Lung (tissue), 12 donors: ENCODE data around the gene ALOX15. TPM values are rescaled to one million over a fixed set of nuclear protein-coding genes. Genes with fewer than 3 reads are reported as not detected.
"Not testable (repeated sequence)": the region's sequence is repeated elsewhere in the genome, so short reads cannot be mapped to it uniquely, and the experiment has no call there.

Experiments
- ATAC-seq: fragments of 200-7000 bp; cut with Tn5 transposase; one replicate; pipeline ENCODE4 v1.9.1; 2020; ENCODE audit warnings: moderate number of reproducible peaks; ENCODE audit not compliant: insufficient read depth, low FRiP score
- DNase-seq, 3 donors: peaks; one replicate each; pipeline ENCODE4 v3.0.0-alpha.2; 2013 to 2017
- H3K27ac ChIP-seq, 2 donors: one replicate each; pipeline ENCODE4 v1.5.1; 2013; ENCODE audit warnings: mild to moderate bottlenecking in 2 of 2, moderate library complexity in 2 of 2, control low read depth in 1 of 2, inconsistent platforms in 1 of 2, low read depth in 1 of 2, low read length in 1 of 2
- H3K27me3 ChIP-seq, 3 donors: one replicate each; pipeline ENCODE4 v1.5.1; 2013; ENCODE audit warnings: low read length in 2 of 3; ENCODE audit not compliant: control insufficient read depth in 3 of 3, insufficient read depth in 3 of 3
- H3K36me3 ChIP-seq, 4 donors: one replicate each; pipeline ENCODE4 v1.5.1; 2013; ENCODE audit warnings: low read length in 4 of 4, mild to moderate bottlenecking in 1 of 4, moderate library complexity in 1 of 4; ENCODE audit not compliant: control insufficient read depth in 4 of 4, insufficient read depth in 4 of 4
- H3K4me1 ChIP-seq, 5 donors: one replicate each; pipeline ENCODE4 v1.5.1; 2013; ENCODE audit warnings: low read length in 5 of 5, mild to moderate bottlenecking in 2 of 5, moderate library complexity in 1 of 5; ENCODE audit not compliant: control insufficient read depth in 5 of 5, insufficient read depth in 5 of 5
- H3K4me3 ChIP-seq: one replicate; pipeline ENCODE4 v1.5.1; 2013; ENCODE audit warnings: mild to moderate bottlenecking, control low read depth, moderate library complexity
- H3K9ac ChIP-seq, 2 donors: one replicate each; pipeline ENCODE4 v1.5.1; 2013; ENCODE audit warnings: low read length in 2 of 2, control low read depth in 1 of 2; ENCODE audit not compliant: insufficient read depth in 1 of 2
- H3K9me3 ChIP-seq, 4 donors: one replicate each; pipeline ENCODE4 v1.5.1; 2013; ENCODE audit warnings: low read length in 3 of 4, mild to moderate bottlenecking in 1 of 4, moderate library complexity in 1 of 4; ENCODE audit not compliant: control insufficient read depth in 4 of 4, insufficient read depth in 3 of 4
- WGBS, 2 donors: extraction: QIAGEN DNeasy Blood & Tissue Kit; methylation state at CpG; one replicate each; pipeline ENCODE4 v1.1.7; 2013; 5-methylcytosine and 5-hydroxymethylcytosine counted together
- polyA plus RNA-seq, 2 donors: library from polyadenylated mRNA; stranded (reverse); fragments of 200-250 nt; gene quantifications; one replicate each; pipeline ENCODE4 v1.2.1, GENCODE V29; 2013
- total RNA-seq, 2 donors: library from RNA; depleted of rRNA in 1 of 2; stranded (reverse); fragments of >200 nt in 1 of 2; gene quantifications; one replicate each; pipeline ENCODE4 v1.2.1, GENCODE V29; 2014 to 2021
- TF ChIP-seq, protein P1 (sequence below): IDR thresholded peaks from 2 replicates; pipeline ENCODE4 v1.5.1; 2012; ENCODE audit warnings: mild to moderate bottlenecking; ENCODE audit errors: control extremely low read depth, extremely low read depth
- donor health status: control.
- donor health status: control.
- donor health status: Bipolar disorder and iron deficiency.
- donor health status: healthy.
- donor health status: DM: yes; HTN: yes; CAD: no.

Gene ALOX15
- total and polyA plus RNA-seq, 4 donors = 3.3 to 14.0 (median 5.6) TPM

- peak overlapping the region in 1 of 2 donors; percentile 66 for H3K9ac ChIP-seq
- peaks cover 0 to 48% (median 34%) of the 10 kb centered on the region in 5 donors for H3K4me1 ChIP-seq
- H3K4me3 ChIP-seq = no peak overlapping the region
Observed at GRCh38 chr17:4607773-4608187, 33.7 kb downstream of the ALOX15 start.

GRCh38 chr17:4607261-4607741 is 34.2 kb downstream of the ALOX15 start:
- peak in 2 of 3 donors; percentile 72 to 86 for DNase-seq
- no peak overlapping the region for H3K4me3 ChIP-seq

More at GRCh38 chr17:4607773-4608187, 33.7 kb downstream of the ALOX15 start:
- H3K36me3 ChIP-seq = no peaks in the 10 kb centered on the region
- H3K27ac ChIP-seq = no peak overlapping the region
- no peaks in the 10 kb centered on the region for H3K9me3 ChIP-seq
- TF ChIP-seq, protein P1, sequence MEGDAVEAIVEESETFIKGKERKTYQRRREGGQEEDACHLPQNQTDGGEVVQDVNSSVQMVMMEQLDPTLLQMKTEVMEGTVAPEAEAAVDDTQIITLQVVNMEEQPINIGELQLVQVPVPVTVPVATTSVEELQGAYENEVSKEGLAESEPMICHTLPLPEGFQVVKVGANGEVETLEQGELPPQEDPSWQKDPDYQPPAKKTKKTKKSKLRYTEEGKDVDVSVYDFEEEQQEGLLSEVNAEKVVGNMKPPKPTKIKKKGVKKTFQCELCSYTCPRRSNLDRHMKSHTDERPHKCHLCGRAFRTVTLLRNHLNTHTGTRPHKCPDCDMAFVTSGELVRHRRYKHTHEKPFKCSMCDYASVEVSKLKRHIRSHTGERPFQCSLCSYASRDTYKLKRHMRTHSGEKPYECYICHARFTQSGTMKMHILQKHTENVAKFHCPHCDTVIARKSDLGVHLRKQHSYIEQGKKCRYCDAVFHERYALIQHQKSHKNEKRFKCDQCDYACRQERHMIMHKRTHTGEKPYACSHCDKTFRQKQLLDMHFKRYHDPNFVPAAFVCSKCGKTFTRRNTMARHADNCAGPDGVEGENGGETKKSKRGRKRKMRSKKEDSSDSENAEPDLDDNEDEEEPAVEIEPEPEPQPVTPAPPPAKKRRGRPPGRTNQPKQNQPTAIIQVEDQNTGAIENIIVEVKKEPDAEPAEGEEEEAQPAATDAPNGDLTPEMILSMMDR = no peak
- no peaks in the 10 kb centered on the region for H3K27me3 ChIP-seq
- WGBS, 2 donors = 5% methylated on average over 9 of the region's 9 CpGs
- ATAC-seq (peak; percentile 13), DNase-seq (peak; percentile 79 to 93 (median 93))

GRCh38 chr17:4605826-4606225 is 35.7 kb downstream of the ALOX15 start:
- WGBS, 2 donors = 52 to 58% methylated on average over 12 of the region's 12 CpGs
- peak; percentile 55 for ATAC-seq
- Histone ChIP-seq H3K4me1 (peaks cover 0 to 50% (median 35%) of the 10 kb centered on the region in 5 donors), H3K27ac (peak overlapping the region in 1 of 2 donors; percentile 20), H3K27me3 (no peaks in the 10 kb centered on the region), H3K9me3 (no peaks in the 10 kb centered on the region), H3K4me3 (no peak overlapping the region), H3K9ac (no peak overlapping the region), H3K36me3 (no peaks in the 10 kb centered on the region)
- TF ChIP-seq, protein P1 = no peak
- peak in 1 of 3 donors; percentile 28 for DNase-seq

More at GRCh38 chr17:4607261-4607741, 34.2 kb downstream of the ALOX15 start:
- H3K9ac ChIP-seq = peak overlapping the region in 1 of 2 donors; percentile 66
- no peaks in the 10 kb centered on the region for H3K36me3 ChIP-seq
- TF ChIP-seq, protein P1 = no peak
- H3K4me1 ChIP-seq = peaks cover 0 to 48% (median 34%) of the 10 kb centered on the region in 5 donors
- 65 to 74% methylated on average over 25 of the region's 25 CpGs for WGBS, 2 donors
- H3K9me3 ChIP-seq = no peaks in the 10 kb centered on the region
- no peaks in the 10 kb centered on the region for H3K27me3 ChIP-seq
- no peak for ATAC-seq
- H3K27ac ChIP-seq = peak overlapping the region in 1 of 2 donors; percentile 7

GRCh38 chr17:4604736-4605135 is 36.7 kb downstream of the ALOX15 start:
- not testable (repeated sequence) for ATAC-seq, H3K27me3 ChIP-seq, H3K36me3 ChIP-seq, H3K4me3 ChIP-seq, H3K9me3 ChIP-seq, DNase-seq, H3K27ac ChIP-seq, H3K9ac ChIP-seq
- peaks cover 3 to 57% (median 38%) of the 10 kb centered on the region in 5 donors for H3K4me1 ChIP-seq
- WGBS, 2 donors = 89 to 93% methylated on average over 11 of the region's 11 CpGs
